IMR-90 (cell line): ENCODE results near the gene DDX46.

ENCODE experiments used
- BHLHE40 ChIP-seq: fragments of 150-350 bp; IDR thresholded peaks from 2 replicates; pipeline ENCODE4 v1.6.1; 2016; ENCODE audit warnings: mild to moderate bottlenecking, low read depth, low read length
- CTCF ChIP-seq: conservative IDR thresholded peaks from 2 replicates; pipeline ENCODE4 v1.5.1; 2012; ENCODE audit warnings: mild to moderate bottlenecking, low read depth, low read length, improper control_type of control experiment
- FOS ChIP-seq: fragments of 150-350 bp; IDR thresholded peaks from 2 replicates; pipeline ENCODE4 v1.6.1; 2016; ENCODE audit warnings: low read depth, low read length
- MAFK ChIP-seq: IDR thresholded peaks from 2 replicates; pipeline ENCODE4 v1.6.1; 2012; ENCODE audit warnings: low read depth, low read length, improper control_type of control experiment
- MAZ ChIP-seq: IDR thresholded peaks from 2 replicates; pipeline ENCODE4 v1.6.1; 2012; ENCODE audit warnings: low read depth, mild to moderate bottlenecking, low read length, improper control_type of control experiment, moderate library complexity, borderline replicate concordance
- MXI1 ChIP-seq: IDR thresholded peaks from 2 replicates; pipeline ENCODE4 v1.6.1; 2012; ENCODE audit warnings: low read depth, mild to moderate bottlenecking, low read length, moderate library complexity, borderline replicate concordance
- POLR2A ChIP-seq: IDR thresholded peaks from 2 replicates; pipeline ENCODE4 v1.6.1; 2012; ENCODE audit warnings: mild to moderate bottlenecking, low read depth, low read length
- RAD21 ChIP-seq: IDR thresholded peaks from 2 replicates; pipeline ENCODE4 v1.6.1; 2012; ENCODE audit warnings: low read length, improper control_type of control experiment
- SMC3 ChIP-seq: fragments of 150-350 bp; IDR thresholded peaks from 2 replicates; pipeline ENCODE4 v1.6.1; 2016; ENCODE audit warnings: low read depth, mild to moderate bottlenecking, antibody characterized with exemption, low read length, moderate library complexity

- TF ChIP-seq POLR2A (peak; percentile 58), CTCF (no peak), FOS (peak; percentile 75), RAD21 (no peak), MAZ (peak; percentile 33; the same call in 1 of the 2 replicates), MAFK (no peak), SMC3 (no peak), MXI1 (peak; percentile 56; the same call in 1 of the 2 replicates), BHLHE40 (no peak)
Measured at GRCh38 chr5:134874831-134875655, 116.5 kb downstream of the DDX46 start.
